Heart left ventricle (tissue), 16 donors: ENCODE results near the gene TENM3. TPM values are rescaled to one million over a fixed set of nuclear protein-coding genes. Genes with fewer than 3 reads are reported as not detected.

Source experiments
- ATAC-seq, 4 donors: fragments of 200-7000 bp; cut with Tn5 transposase; one replicate each; pipeline ENCODE4 v1.9.1; 2020 to 2022; ENCODE audit warnings: moderate library complexity in 4 of 4, mild to moderate bottlenecking in 3 of 4, moderate number of reproducible peaks in 1 of 4
- DNase-seq, 5 donors: peaks; one replicate each; pipeline ENCODE4 v3.0.0-alpha.2; 2020
- H3K27ac ChIP-seq, 12 donors: fragments of 200-600 bp; sonication (generic) in 4 of 12; one replicate each; pipeline versions ENCODE4 v1.5.0 to v1.8.0; 2016 to 2022; ENCODE audit warnings: mild to moderate bottlenecking in 2 of 12
- H3K27me3 ChIP-seq, 9 donors: fragments of 200-600 bp; sonication (generic) in 2 of 9; one replicate each; pipeline versions ENCODE4 v1.5.1 to v1.8.0; 2016 to 2022; ENCODE audit warnings: mild to moderate bottlenecking in 3 of 9
- H3K36me3 ChIP-seq, 9 donors: fragments of 200-600 bp; sonication (generic) in 2 of 9; one replicate each; pipeline versions ENCODE4 v1.5.0 to v1.8.0; 2018 to 2022; ENCODE audit warnings: mild to moderate bottlenecking in 2 of 9
- H3K4me1 ChIP-seq, 12 donors: fragments of 200-600 bp; sonication (generic) in 4 of 12; one replicate each; pipeline versions ENCODE4 v1.5.0 to v1.8.0; 2016 to 2022; ENCODE audit warnings: mild to moderate bottlenecking in 3 of 12
- H3K4me3 ChIP-seq, 12 donors: fragments of 200-600 bp; sonication (generic) in 4 of 12; one replicate each; pipeline versions ENCODE4 v1.5.0 to v1.8.0; 2017 to 2022; ENCODE audit warnings: mild to moderate bottlenecking in 9 of 12, moderate library complexity in 4 of 12
- H3K9me3 ChIP-seq, 12 donors: fragments of 200-600 bp; sonication (generic) in 4 of 12; one replicate each; pipeline versions ENCODE4 v1.5.0 to v1.8.0; 2016 to 2022; ENCODE audit warnings: mild to moderate bottlenecking in 1 of 12
- POLR2A ChIP-seq, 2 donors: fragments of 450-650 bp; IDR thresholded peaks; one replicate each; pipeline ENCODE4 v1.6.1; 2017; ENCODE audit warnings: antibody characterized with exemption in 2 of 2, mild to moderate bottlenecking in 2 of 2, moderate library complexity in 2 of 2
- WGBS, 4 donors: extraction: QIAGEN DNeasy Blood & Tissue Kit in 2 of 4; methylation state at CpG; one replicate each; pipeline versions ENCODE4 v1.1.5 to v1.1.7; 2013 to 2018; 5-methylcytosine and 5-hydroxymethylcytosine counted together
- intact Hi-C, 10 donors: fragments of 100-400 bp; cut with DNase I; formaldehyde crosslinking; loops; one replicate each; pipeline versions ENCODE4 v1.11.1 to v1.14.2; 2022
- polyA plus RNA-seq, 2 donors: library from polyadenylated mRNA; stranded (reverse); fragments of 200-250 nt; gene quantifications; one replicate each; pipeline ENCODE4 v1.2.3, GENCODE V29; 2013
- total RNA-seq, 9 donors: library from RNA; depleted of rRNA in 2 of 9; stranded (reverse); fragments of >200 nt in 2 of 9; fragmentation: NEBNext Ultra II Directional in 3 of 9; extraction: Animal tissue kit (Norgen Biotek cat#: 25700) in 3 of 9; gene quantifications; one replicate each; pipeline versions ENCODE4 v1.1.0 to v1.2.4, GENCODE V29; 2016 to 2023
- TF ChIP-seq, protein P1 (sequence below), 12 donors: fragments of 200-600 bp; sonication (generic) in 4 of 12; IDR thresholded peaks; one replicate each; pipeline versions ENCODE4 v1.5.0 to v1.8.0; 2018 to 2022; ENCODE audit warnings: antibody characterized with exemption in 12 of 12, mild to moderate bottlenecking in 5 of 12
- donor health status: ischemic (EF 13 %, LVEDD 7.1; RV severe dilation, severe dysfunction).
- donor health status: healthy with polysubstance abuse.
- donor health status: DM: no; HTN: yes; CAD: no.
- donor health status: DM: no; HTN: no; CAD: no.
- donor health status: ischemic (EF 25% LVEDD 6.9; RV normal size, moderate dysfunction).
- donor health status: ischemic (EF 25% LVEDD 5.7; RV mildly dilated, moderate dysfunction).
- donor health status: healthy.
- donor health status: DM: yes; HTN: yes; CAD: no.
- donor health status: ischemic (EF 35%, LVEDD 5.7; RV mildly dilated, moderate dysfunction).
- donor health status: nonischemic (EF 11% LVEDD 7.7; RV severe dilation, severe dysfunction).
- donor health status: DM: yes; HTN: yes; CAD: no.
- donor health status: PGD.
- donor health status: ischemic (EF 29% LVEDD 5.4; RV normal size, mild dysfunction).
- donor health status: nonischemic (EF 23%, LVEDD 6.1; RV moderate dilation, normal function).

The TENM3 gene
- total and polyA plus RNA-seq, 11 donors, result 0.19 to 10.3 (median 2.5) TPM

DNA sequence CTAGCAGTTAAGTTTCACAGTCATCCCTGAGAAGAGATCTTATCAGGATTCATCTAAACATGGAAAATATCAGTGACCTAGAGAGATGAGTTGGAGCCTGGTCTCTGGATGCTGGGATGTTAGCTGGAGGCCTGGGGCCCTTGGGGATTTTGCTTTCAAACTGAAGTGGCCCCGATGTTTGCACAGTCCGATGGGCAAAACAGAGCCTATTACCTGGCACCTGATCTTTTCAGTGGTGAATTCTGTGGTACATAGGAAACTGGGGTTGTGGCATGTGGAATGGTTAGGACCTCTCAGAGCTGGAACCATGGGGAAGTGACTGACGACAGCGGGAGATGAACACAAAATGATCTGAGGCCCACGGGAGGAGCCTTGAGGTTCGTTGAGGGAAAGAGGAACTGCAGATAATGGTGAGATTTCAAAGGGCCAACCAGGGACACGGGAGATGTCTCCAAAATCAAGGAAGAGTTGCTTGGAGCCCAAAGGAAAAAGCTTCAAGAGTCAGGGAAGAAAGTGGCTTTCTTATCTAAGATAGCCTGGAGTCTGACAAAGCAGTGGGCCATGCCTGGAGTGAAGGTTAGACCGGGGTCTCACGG, 17.8 kb upstream of the TENM3 start:
- no peaks in the 10 kb centered on the region for H3K36me3 ChIP-seq
- intact Hi-C loops, result no loop called here
- DNase-seq (no peak), ATAC-seq (no peak)
- H3K27ac ChIP-seq, result no peak overlapping the region
- 83 to 88% (median 84%) methylated on average over 9 of the region's 9 CpGs for WGBS, 4 donors
- peaks cover 0 to 3% (median 0%) of the 10 kb centered on the region in 9 donors for H3K27me3 ChIP-seq
- no peaks in the 10 kb centered on the region for H3K9me3 ChIP-seq
- H3K4me3 ChIP-seq, result no peak overlapping the region
- no peak for TF ChIP-seq POLR2A (IDR thresholded peaks at IDR 0.05)
- H3K4me1 ChIP-seq, result no peaks in the 10 kb centered on the region

- Histone ChIP-seq H3K9me3 (no peaks in the 10 kb centered on the region), H3K4me1 (no peaks in the 10 kb centered on the region), H3K27me3 (peaks cover 0 to 3% (median 0%) of the 10 kb centered on the region in 9 donors), H3K4me3 (no peak overlapping the region), H3K36me3 (no peaks in the 10 kb centered on the region), H3K27ac (no peak overlapping the region)
- ATAC-seq (no peak), DNase-seq (no peak)
- TF ChIP-seq, protein P1, sequence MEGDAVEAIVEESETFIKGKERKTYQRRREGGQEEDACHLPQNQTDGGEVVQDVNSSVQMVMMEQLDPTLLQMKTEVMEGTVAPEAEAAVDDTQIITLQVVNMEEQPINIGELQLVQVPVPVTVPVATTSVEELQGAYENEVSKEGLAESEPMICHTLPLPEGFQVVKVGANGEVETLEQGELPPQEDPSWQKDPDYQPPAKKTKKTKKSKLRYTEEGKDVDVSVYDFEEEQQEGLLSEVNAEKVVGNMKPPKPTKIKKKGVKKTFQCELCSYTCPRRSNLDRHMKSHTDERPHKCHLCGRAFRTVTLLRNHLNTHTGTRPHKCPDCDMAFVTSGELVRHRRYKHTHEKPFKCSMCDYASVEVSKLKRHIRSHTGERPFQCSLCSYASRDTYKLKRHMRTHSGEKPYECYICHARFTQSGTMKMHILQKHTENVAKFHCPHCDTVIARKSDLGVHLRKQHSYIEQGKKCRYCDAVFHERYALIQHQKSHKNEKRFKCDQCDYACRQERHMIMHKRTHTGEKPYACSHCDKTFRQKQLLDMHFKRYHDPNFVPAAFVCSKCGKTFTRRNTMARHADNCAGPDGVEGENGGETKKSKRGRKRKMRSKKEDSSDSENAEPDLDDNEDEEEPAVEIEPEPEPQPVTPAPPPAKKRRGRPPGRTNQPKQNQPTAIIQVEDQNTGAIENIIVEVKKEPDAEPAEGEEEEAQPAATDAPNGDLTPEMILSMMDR (IDR thresholded peaks at IDR 0.05), result no peak
- no peak for TF ChIP-seq POLR2A (IDR thresholded peaks at IDR 0.05)
- WGBS, 4 donors, result 87 to 93% (median 92%) methylated on average over 6 of the region's 6 CpGs
- intact Hi-C loops, result no loop called here
These were observed 15.6 kb upstream of the TENM3 start for GRCh38 chr4:182227611-182228010.

- ATAC-seq, result no peak
- H3K27me3 ChIP-seq, result peaks cover 0 to 3% (median 0%) of the 10 kb centered on the region in 9 donors
- H3K9me3 ChIP-seq, result no peaks in the 10 kb centered on the region
- H3K27ac ChIP-seq, result no peak overlapping the region
- H3K4me3 ChIP-seq, result no peak overlapping the region
- H3K4me1 ChIP-seq, result no peaks in the 10 kb centered on the region
- intact Hi-C loops, result no loop called here
- TF ChIP-seq, protein P1 (IDR thresholded peaks at IDR 0.05), result no peak
- TF ChIP-seq POLR2A (IDR thresholded peaks at IDR 0.05), result no peak
- no peak for DNase-seq
- WGBS, 4 donors, result 73 to 84% (median 79%) methylated on average over 7 of the region's 7 CpGs
- H3K36me3 ChIP-seq, result no peaks in the 10 kb centered on the region
These were observed 14.1 kb upstream of the TENM3 start for GRCh38 chr4:182228991-182229577.

DNA sequence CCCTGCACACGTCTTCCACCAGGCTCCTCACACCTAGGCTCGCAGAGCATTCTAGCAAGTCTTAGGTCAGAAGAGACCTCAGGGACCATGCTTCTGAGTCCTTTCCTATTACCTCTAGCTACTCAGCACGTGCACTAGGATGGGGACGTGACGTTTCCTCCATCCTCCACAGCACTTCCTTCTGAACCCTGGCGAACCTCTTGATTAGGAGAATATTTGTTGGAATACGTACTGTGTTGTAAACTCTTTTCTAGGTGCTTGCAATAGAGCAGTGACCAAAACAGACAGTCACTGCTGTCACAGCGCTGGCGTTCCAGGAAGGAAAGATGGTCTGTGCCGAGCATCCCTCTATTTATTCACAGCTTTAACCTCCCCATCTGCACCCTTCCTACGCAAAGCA, 12.9 kb upstream of the TENM3 start:
- Histone ChIP-seq H3K9me3 (no peaks in the 10 kb centered on the region), H3K4me1 (no peaks in the 10 kb centered on the region), H3K27ac (no peak overlapping the region), H3K36me3 (no peaks in the 10 kb centered on the region), H3K27me3 (peaks cover 0 to 3% (median 0%) of the 10 kb centered on the region in 9 donors), H3K4me3 (no peak overlapping the region)
- ATAC-seq (no peak), DNase-seq (no peak)
- WGBS, 4 donors, result 80 to 87% (median 82%) methylated on average over 11 of the region's 11 CpGs
- intact Hi-C loops, result no loop called here
- TF ChIP-seq, protein P1 (IDR thresholded peaks at IDR 0.05), result no peak
- TF ChIP-seq POLR2A (IDR thresholded peaks at IDR 0.05), result no peak
